Measurements from ENCODE around the gene DHRS13.

The DHRS13 gene

GRCh38 chr17:28902819-28903545 is at the start of gene DHRS13:
TSS of gene DHRS13 (minus strand) at chr17:28903079. CDS start at chr17:28902944, 135 bp downstream.
- ATAC-seq (ENCODE audit: low read depth), result peak; percentile 84
- peak within 1 kb of the TSS; percentile 73 for H3K4me3 Mint-ChIP-seq
- DNase-seq (ENCODE audit: low spot score in 2 of 2), result peak; percentile 97 to 98
- peaks cover 13% of the 10 kb centered on the region for H3K36me3 Mint-ChIP-seq
- H3K27ac Mint-ChIP-seq, result peak within 1 kb of the TSS; percentile 85
- H3K4me1 Mint-ChIP-seq, result peaks cover 29% of the 10 kb centered on the region
- H3K27me3 Mint-ChIP-seq, result no peaks in the 10 kb centered on the region
- no peaks in the 10 kb centered on the region for H3K9me3 Mint-ChIP-seq

- H3K4me3 Mint-ChIP-seq, result no peak overlapping the region
Observed at GRCh38 chr17:28951991-28952975, 49.4 kb upstream of the DHRS13 start.

GRCh38 chr17:28951428-28951990 is 48.6 kb upstream of the DHRS13 start, which contains the start of gene PHF12:
TSS of gene PHF12 (minus strand) at chr17:28951518. CDS start at chr17:28950960, 558 bp downstream.
- ATAC-seq (ENCODE audit: low read depth), result peak; percentile 59

More at GRCh38 chr17:28951991-28952975, 49.4 kb upstream of the DHRS13 start:
- Mint-ChIP-seq H3K27me3 (no peaks in the 10 kb centered on the region), H3K4me1 (peaks cover 11% of the 10 kb centered on the region), H3K27ac (no peak overlapping the region), H3K36me3 (no peaks in the 10 kb centered on the region), H3K9me3 (no peaks in the 10 kb centered on the region)
- ATAC-seq (ENCODE audit: low read depth) (peak; percentile 68), DNase-seq (ENCODE audit: low spot score in 2 of 2) (peak; percentile 84 to 93)

GRCh38 chr17:28950752-28951427 is 48.0 kb upstream of the DHRS13 start:
- Mint-ChIP-seq H3K4me3 (peak overlapping the region; percentile 96), H3K27ac (peak overlapping the region; percentile 76), H3K9me3 (no peaks in the 10 kb centered on the region), H3K36me3 (peaks cover 2% of the 10 kb centered on the region), H3K4me1 (peaks cover 16% of the 10 kb centered on the region), H3K27me3 (no peaks in the 10 kb centered on the region)
- no peak for ATAC-seq (ENCODE audit: low read depth)
- DNase-seq (ENCODE audit: low spot score in 2 of 2), result no peak

More at GRCh38 chr17:28951428-28951990, 48.6 kb upstream of the DHRS13 start, which contains the start of gene PHF12:
- H3K36me3 Mint-ChIP-seq, result no peaks in the 10 kb centered on the region
- DNase-seq (ENCODE audit: low spot score in 2 of 2), result peak; percentile 93 to 99
- no peaks in the 10 kb centered on the region for H3K27me3 Mint-ChIP-seq
- H3K27ac Mint-ChIP-seq, result peak within 1 kb of the TSS; percentile 76
- no peaks in the 10 kb centered on the region for H3K9me3 Mint-ChIP-seq
- peak within 1 kb of the TSS; percentile 96 for H3K4me3 Mint-ChIP-seq
- H3K4me1 Mint-ChIP-seq, result peaks cover 11% of the 10 kb centered on the region

- no peak for ATAC-seq (ENCODE audit: low read depth)
- H3K27me3 Mint-ChIP-seq, result no peaks in the 10 kb centered on the region
- H3K4me1 Mint-ChIP-seq, result peaks cover 21% of the 10 kb centered on the region
- no peaks in the 10 kb centered on the region for H3K9me3 Mint-ChIP-seq
- peak; percentile 28 to 55 for DNase-seq (ENCODE audit: low spot score in 2 of 2)
- peak overlapping the region; percentile 96 for H3K4me3 Mint-ChIP-seq
- H3K27ac Mint-ChIP-seq, result peak overlapping the region; percentile 89
- peaks cover 2% of the 10 kb centered on the region for H3K36me3 Mint-ChIP-seq
Observed at GRCh38 chr17:28950017-28950751, 47.3 kb upstream of the DHRS13 start.

- Mint-ChIP-seq H3K27me3 (no peaks in the 10 kb centered on the region), H3K27ac (peak overlapping the region; percentile 89), H3K4me3 (peak overlapping the region; percentile 96), H3K36me3 (peaks cover 2% of the 10 kb centered on the region), H3K4me1 (peaks cover 27% of the 10 kb centered on the region), H3K9me3 (no peaks in the 10 kb centered on the region)
- ATAC-seq (ENCODE audit: low read depth) (peak; percentile 21), DNase-seq (ENCODE audit: low spot score in 2 of 2) (peak; percentile 66 to 73)
Observed at GRCh38 chr17:28949185-28950016, 46.5 kb upstream of the DHRS13 start.

- no peaks in the 10 kb centered on the region for H3K27me3 Mint-ChIP-seq
- ATAC-seq (ENCODE audit: low read depth) (no peak), DNase-seq (ENCODE audit: low spot score in 2 of 2) (no peak)
- H3K9me3 Mint-ChIP-seq, result no peaks in the 10 kb centered on the region
- peaks cover 2% of the 10 kb centered on the region for H3K36me3 Mint-ChIP-seq
- peak overlapping the region; percentile 89 for H3K27ac Mint-ChIP-seq
- H3K4me3 Mint-ChIP-seq, result peak overlapping the region; percentile 96
- H3K4me1 Mint-ChIP-seq, result peaks cover 30% of the 10 kb centered on the region
Observed at GRCh38 chr17:28948873-28949184, 46.0 kb upstream of the DHRS13 start.

- no peaks in the 10 kb centered on the region for H3K27me3 Mint-ChIP-seq
- peaks cover 28% of the 10 kb centered on the region for H3K4me1 Mint-ChIP-seq
- DNase-seq (ENCODE audit: low spot score in 2 of 2) (no peak), ATAC-seq (ENCODE audit: low read depth) (no peak)
- no peaks in the 10 kb centered on the region for H3K9me3 Mint-ChIP-seq
- peaks cover 2% of the 10 kb centered on the region for H3K36me3 Mint-ChIP-seq
- peak overlapping the region; percentile 89 for H3K27ac Mint-ChIP-seq
- H3K4me3 Mint-ChIP-seq, result peak overlapping the region; percentile 96
Observed at GRCh38 chr17:28948342-28948741, 45.5 kb upstream of the DHRS13 start.

- Mint-ChIP-seq H3K36me3 (peaks cover 2% of the 10 kb centered on the region), H3K4me1 (peaks cover 26% of the 10 kb centered on the region), H3K4me3 (peak overlapping the region; percentile 96), H3K27ac (peak overlapping the region; percentile 89), H3K27me3 (no peaks in the 10 kb centered on the region), H3K9me3 (no peaks in the 10 kb centered on the region)
- DNase-seq (ENCODE audit: low spot score in 2 of 2) (no peak), ATAC-seq (ENCODE audit: low read depth) (no peak)
Observed at GRCh38 chr17:28947639-28948038, 44.8 kb upstream of the DHRS13 start.

GRCh38 chr17:28946239-28946638 is 43.4 kb upstream of the DHRS13 start:
- no peak for DNase-seq (ENCODE audit: low spot score in 2 of 2)
- H3K27ac Mint-ChIP-seq, result peak overlapping the region; percentile 85
- H3K36me3 Mint-ChIP-seq, result peaks cover 2% of the 10 kb centered on the region
- H3K4me1 Mint-ChIP-seq, result peaks cover 29% of the 10 kb centered on the region
- peak overlapping the region; percentile 50 for H3K4me3 Mint-ChIP-seq
- ATAC-seq (ENCODE audit: low read depth), result no peak
- no peaks in the 10 kb centered on the region for H3K27me3 Mint-ChIP-seq
- H3K9me3 Mint-ChIP-seq, result no peaks in the 10 kb centered on the region

- peaks cover 33% of the 10 kb centered on the region for H3K4me1 Mint-ChIP-seq
- H3K36me3 Mint-ChIP-seq, result peaks cover 2% of the 10 kb centered on the region
- peak overlapping the region; percentile 88 for H3K27ac Mint-ChIP-seq
- DNase-seq (ENCODE audit: low spot score in 2 of 2) (no peak), ATAC-seq (ENCODE audit: low read depth) (no peak)
- H3K4me3 Mint-ChIP-seq, result peak overlapping the region; percentile 64
- no peaks in the 10 kb centered on the region for H3K27me3 Mint-ChIP-seq
- H3K9me3 Mint-ChIP-seq, result no peaks in the 10 kb centered on the region
Observed at GRCh38 chr17:28944862-28945741, 42.2 kb upstream of the DHRS13 start.
